Aorta (tissue), 5 donors: ENCODE data around the gene C15orf39. TPM values are rescaled to one million over a fixed set of nuclear protein-coding genes. Genes with fewer than 3 reads are reported as not detected.

ENCODE experiments used
- ATAC-seq: fragments of 200-7000 bp; cut with Tn5 transposase; one replicate; pipeline ENCODE4 v1.9.1; 2022; ENCODE audit warnings: moderate library complexity; ENCODE audit not compliant: low FRiP score
- DNase-seq, 2 donors: peaks; one replicate each; pipeline ENCODE4 v3.0.0-alpha.2; 2020
- H3K27ac ChIP-seq, 2 donors: one replicate each; pipeline ENCODE4 v1.5.1; 2013; ENCODE audit warnings: low read length in 2 of 2, mild to moderate bottlenecking in 2 of 2, moderate library complexity in 2 of 2, control low read depth in 1 of 2, inconsistent platforms in 1 of 2, low read depth in 1 of 2
- H3K27me3 ChIP-seq, 2 donors: one replicate each; pipeline ENCODE4 v1.6.1; 2013; ENCODE audit warnings: control low read depth in 1 of 2, low read length in 1 of 2, mild to moderate bottlenecking in 1 of 2, moderate library complexity in 1 of 2; ENCODE audit not compliant: insufficient read depth in 2 of 2, control insufficient read depth in 1 of 2
- H3K36me3 ChIP-seq, 2 donors: one replicate each; pipeline ENCODE4 v1.6.1; 2013; ENCODE audit warnings: control low read depth in 1 of 2, low read length in 1 of 2, mild to moderate bottlenecking in 1 of 2; ENCODE audit not compliant: insufficient read depth in 2 of 2, control insufficient read depth in 1 of 2
- H3K4me1 ChIP-seq, 2 donors: one replicate each; pipeline ENCODE4 v1.6.1; 2013; ENCODE audit warnings: low read length in 2 of 2, control low read depth in 1 of 2, mild to moderate bottlenecking in 1 of 2, moderate library complexity in 1 of 2; ENCODE audit not compliant: insufficient read depth in 2 of 2, control insufficient read depth in 1 of 2
- H3K4me3 ChIP-seq, 2 donors: one replicate each; pipeline ENCODE4 v1.5.1; 2013; ENCODE audit warnings: low read length in 2 of 2, control low read depth in 1 of 2, mild to moderate bottlenecking in 1 of 2
- H3K9me3 ChIP-seq: one replicate; pipeline ENCODE4 v1.6.1; 2013; ENCODE audit warnings: mild to moderate bottlenecking, low read length; ENCODE audit not compliant: control insufficient read depth
- WGBS, 2 donors: extraction: QIAGEN DNeasy Blood & Tissue Kit; methylation state at CpG; one replicate each; pipeline ENCODE4 v1.1.7; 2013; 5-methylcytosine and 5-hydroxymethylcytosine counted together
- intact Hi-C, 2 donors: fragments of 100-400 bp; cut with DNase I; formaldehyde crosslinking; loops; one replicate each; pipeline versions ENCODE4 v1.14.2 to v1.15.0; 2022
- polyA plus RNA-seq, 2 donors: library from polyadenylated mRNA; stranded (reverse); fragments of 200-250 nt; gene quantifications; one replicate each; pipeline ENCODE4 v1.2.3, GENCODE V29; 2013
- total RNA-seq, 2 donors: library from RNA; stranded (reverse); fragmentation: NEBNext Ultra II Directional; extraction: Animal tissue kit (Norgen Biotek cat#: 25700); gene quantifications; one replicate each; pipeline ENCODE4 v1.2.1, GENCODE V29; 2021
- donor health status: healthy with polysubstance abuse.
- donor health status: Bipolar disorder and iron deficiency.
- donor health status: DM: no; HTN: no; CAD: no.
- donor health status: DM: no; HTN: no; CAD: no.
- donor health status: DM: yes; HTN: yes; CAD: no.

Gene C15orf39
- total and polyA plus RNA-seq, 4 donors, result 8.1 to 26.8 (median 16.6) TPM

- Histone ChIP-seq H3K4me1 (no peaks in the 10 kb centered on the region), H3K9me3 (no peaks in the 10 kb centered on the region)
Measured at GRCh38 chr15:75198560-75199356, 2.9 kb upstream of the C15orf39 start.

GRCh38 chr15:75199357-75199940 is 2.2 kb upstream of the C15orf39 start:
- Histone ChIP-seq H3K9me3 (no peaks in the 10 kb centered on the region), H3K4me3 (no peak overlapping the region), H3K36me3 (no peaks in the 10 kb centered on the region), H3K4me1 (no peaks in the 10 kb centered on the region), H3K27me3 (no peaks in the 10 kb centered on the region), H3K27ac (no peak overlapping the region)
- intact Hi-C loops, result no loop called here
- ATAC-seq (no peak), DNase-seq (no peak)
- 85 to 87% methylated on average over 2 of the region's 2 CpGs for WGBS, 2 donors

More at GRCh38 chr15:75198560-75199356, 2.9 kb upstream of the C15orf39 start:
- no peak for DNase-seq
- Histone ChIP-seq H3K27me3 (no peaks in the 10 kb centered on the region), H3K4me3 (no peak overlapping the region), H3K27ac (no peak overlapping the region), H3K36me3 (no peaks in the 10 kb centered on the region)
- ATAC-seq, result no peak
- intact Hi-C loops, result no loop called here
- WGBS, 2 donors, result 81 to 87% methylated on average over 3 of the region's 3 CpGs

GRCh38 chr15:75200391-75200764 is 1.3 kb upstream of the C15orf39 start:
- no peak overlapping the region for H3K4me3 ChIP-seq

GRCh38 chr15:75200765-75201615 is 692 bp upstream of the C15orf39 start:
- Histone ChIP-seq H3K27ac (no peak overlapping the region), H3K27me3 (no peaks in the 10 kb centered on the region), H3K36me3 (no peaks in the 10 kb centered on the region), H3K4me3 (peak overlapping the region; percentile 4 to 60), H3K4me1 (no peaks in the 10 kb centered on the region), H3K9me3 (no peaks in the 10 kb centered on the region)
- intact Hi-C loops, result loop anchor here in 1 of 2 donors (5.0 kb wide), 1 partner anchor 244 kb away; the partner anchor contains the start of gene RPP25
- WGBS, 2 donors, result 18 to 22% methylated on average over 19 to 21 of the region's 21 CpGs
- ATAC-seq, result no peak
- peak in 1 of 2 donors; percentile 70 for DNase-seq

More at GRCh38 chr15:75200391-75200764, 1.3 kb upstream of the C15orf39 start:
- Histone ChIP-seq H3K36me3 (no peaks in the 10 kb centered on the region), H3K9me3 (no peaks in the 10 kb centered on the region), H3K27me3 (no peaks in the 10 kb centered on the region), H3K27ac (no peak overlapping the region), H3K4me1 (no peaks in the 10 kb centered on the region)
- intact Hi-C loops, result loop anchor here in 1 of 2 donors (5.0 kb wide), 1 partner anchor 243 kb away; the partner anchor contains the start of gene RPP25
- 63 to 65% methylated on average over 11 of the region's 11 CpGs for WGBS, 2 donors
- DNase-seq (no peak), ATAC-seq (no peak)

- H3K9me3 ChIP-seq, result no peaks in the 10 kb centered on the region
- WGBS, 2 donors, result 0 to 1% methylated on average over 58 to 71 of the region's 71 CpGs
- H3K4me1 ChIP-seq, result no peaks in the 10 kb centered on the region
- H3K4me3 ChIP-seq, result peak overlapping the region; percentile 60 to 63
- DNase-seq (peak; percentile 88 to 93), ATAC-seq (peak; percentile 66)
- peak overlapping the region in 1 of 2 donors; percentile 60 for H3K27ac ChIP-seq
- H3K27me3 ChIP-seq, result no peaks in the 10 kb centered on the region
- intact Hi-C loops, result loop anchor here in 1 of 2 donors (5.0 kb wide), 1 partner anchor 245 kb away; the partner anchor contains the start of gene RPP25
- no peaks in the 10 kb centered on the region for H3K36me3 ChIP-seq
Measured at GRCh38 chr15:75202251-75203016, 752 bp downstream of the C15orf39 start.

GRCh38 chr15:75203017-75203907 is 1.6 kb downstream of the C15orf39 start:
- peak overlapping the region in 1 of 2 donors; percentile 30 for H3K27ac ChIP-seq
- H3K4me3 ChIP-seq, result peak overlapping the region; percentile 60 to 63
- ATAC-seq (no peak), DNase-seq (no peak)
- H3K9me3 ChIP-seq, result no peaks in the 10 kb centered on the region
- no peaks in the 10 kb centered on the region for H3K4me1 ChIP-seq
- 6 to 8% methylated on average over 18 of the region's 18 CpGs for WGBS, 2 donors
- H3K36me3 ChIP-seq, result no peaks in the 10 kb centered on the region
- intact Hi-C loops, result loop anchor here in 1 of 2 donors (5.0 kb wide), 1 partner anchor 246 kb away; the partner anchor contains the start of gene RPP25
- no peaks in the 10 kb centered on the region for H3K27me3 ChIP-seq

- DNase-seq (no peak), ATAC-seq (no peak)
- Histone ChIP-seq H3K4me1 (no peaks in the 10 kb centered on the region), H3K4me3 (no peak overlapping the region), H3K27ac (no peak overlapping the region), H3K27me3 (no peaks in the 10 kb centered on the region), H3K9me3 (no peaks in the 10 kb centered on the region), H3K36me3 (no peaks in the 10 kb centered on the region)
- WGBS, 2 donors, result 6 to 16% methylated on average over 1 of the region's 1 CpG
- intact Hi-C loops, result loop anchor here (1.0 to 5.0 kb wide), 3 partner anchors 161 to 247 kb away; partner anchors contain the start of gene RPP25 (in 1 of the 2)
Measured at GRCh38 chr15:75203908-75204263, 2.2 kb downstream of the C15orf39 start.
